ENCODE data around the gene ROBO3.
A peak's percentile ranks its signal among the peaks of the same experiment; 100 is the strongest.

Gene ROBO3

GRCh38 chr11:124875943-124876817 is 10.9 kb downstream of the ROBO3 start (continued):
- TF ChIP-seq ZBTB17 (tag by site-specific recombination; IDR thresholded peaks at IDR 0.05) (peak; percentile 87; the same call in 1 of the 2 replicates), ZNF239 (tag by site-specific recombination; IDR thresholded peaks at IDR 0.05) (no peak), ZNF473 (tag by site-specific recombination; IDR thresholded peaks at IDR 0.05) (no peak), ZNF645 (tag by site-specific recombination; IDR thresholded peaks at IDR 0.05) (no peak), ZNF184 (tag by site-specific recombination; IDR thresholded peaks at IDR 0.05) (no peak), ZNF555 (tag by site-specific recombination; conservative IDR thresholded peaks at IDR 0.05) (no peak), MZF1 (tag by site-specific recombination; IDR thresholded peaks at IDR 0.05; ENCODE audit: borderline replicate concordance) (no peak), ZNF10 (tag by site-specific recombination; IDR thresholded peaks at IDR 0.05) (no peak), ZBTB26 (tag by site-specific recombination; optimal IDR thresholded peaks at IDR 0.05) (peak; percentile 79), ZSCAN30 (tag by site-specific recombination; IDR thresholded peaks at IDR 0.05) (peak; percentile 87), ZFP3 (tag by site-specific recombination; IDR thresholded peaks at IDR 0.05; ENCODE audit: low read depth) (no peak), ZNF596 (tag by site-specific recombination; IDR thresholded peaks at IDR 0.05) (0 out of 2 replicates have a peak, but pooled peaks have one; percentile 9), ZFHX2 (tag by site-specific recombination; conservative IDR thresholded peaks at IDR 0.05) (peak; percentile 81), ZBTB7A (tag by site-specific recombination; IDR thresholded peaks at IDR 0.05; ENCODE audit: low read depth) (no peak), SP3 (tag by site-specific recombination; IDR thresholded peaks at IDR 0.05) (peak; percentile 94), KLF17 (tag by site-specific recombination; IDR thresholded peaks at IDR 0.05) (0 out of 2 replicates have a peak, but pooled peaks have one; percentile 43), ZBTB44 (tag by site-specific recombination; IDR thresholded peaks at IDR 0.05) (peak; percentile 30; the same call in 1 of the 2 replicates), ZNF600 (tag by site-specific recombination; IDR thresholded peaks at IDR 0.05) (peak; percentile 87), ZFP69B (tag by site-specific recombination; IDR thresholded peaks at IDR 0.05) (peak; percentile 55; the same call in 1 of the 2 replicates), ZNF501 (tag by site-specific recombination; IDR thresholded peaks at IDR 0.05) (peak; percentile 82), PRDM10 (tag by site-specific recombination; IDR thresholded peaks at IDR 0.05) (0 out of 2 replicates have a peak, but pooled peaks have one; percentile 27), ZNF394 (tag by site-specific recombination; IDR thresholded peaks at IDR 0.05; ENCODE audit: borderline replicate concordance) (peak; percentile 54; the same call in 1 of the 2 replicates), ZBTB6 (tag by site-specific recombination; IDR thresholded peaks at IDR 0.05) (0 out of 2 replicates have a peak, but pooled peaks have one; percentile 24), ZBTB10 (tag by site-specific recombination; IDR thresholded peaks at IDR 0.05) (peak; percentile 90), ZBTB20 (tag by site-specific recombination; IDR thresholded peaks at IDR 0.05) (peak; percentile 86), YY1 (tag by site-specific recombination; IDR thresholded peaks at IDR 0.05) (peak; percentile 37; the same call in 1 of the 2 replicates)
